Peyer's patch (tissue), 4 donors: ENCODE data around the gene CCM2.

ENCODE experiments used
- CTCF ChIP-seq, 6 experiments: fragments of 450-650 bp in 4 of 6; fragments of 200-600 bp in 2 of 6; sonication (generic) in 1 of 6; IDR thresholded peaks; one replicate each; pipeline ENCODE4 v1.5.1; 2017 to 2019; ENCODE audit warnings: antibody characterized with exemption in 6 of 6, mild to moderate bottlenecking in 3 of 6, moderate library complexity in 1 of 6
- POLR2A ChIP-seq, 2 donors: fragments of 450-650 bp; IDR thresholded peaks; one replicate each; pipeline ENCODE4 v1.5.1; 2017; ENCODE audit warnings: antibody characterized with exemption in 2 of 2, mild to moderate bottlenecking in 2 of 2, moderate library complexity in 2 of 2

DNA sequence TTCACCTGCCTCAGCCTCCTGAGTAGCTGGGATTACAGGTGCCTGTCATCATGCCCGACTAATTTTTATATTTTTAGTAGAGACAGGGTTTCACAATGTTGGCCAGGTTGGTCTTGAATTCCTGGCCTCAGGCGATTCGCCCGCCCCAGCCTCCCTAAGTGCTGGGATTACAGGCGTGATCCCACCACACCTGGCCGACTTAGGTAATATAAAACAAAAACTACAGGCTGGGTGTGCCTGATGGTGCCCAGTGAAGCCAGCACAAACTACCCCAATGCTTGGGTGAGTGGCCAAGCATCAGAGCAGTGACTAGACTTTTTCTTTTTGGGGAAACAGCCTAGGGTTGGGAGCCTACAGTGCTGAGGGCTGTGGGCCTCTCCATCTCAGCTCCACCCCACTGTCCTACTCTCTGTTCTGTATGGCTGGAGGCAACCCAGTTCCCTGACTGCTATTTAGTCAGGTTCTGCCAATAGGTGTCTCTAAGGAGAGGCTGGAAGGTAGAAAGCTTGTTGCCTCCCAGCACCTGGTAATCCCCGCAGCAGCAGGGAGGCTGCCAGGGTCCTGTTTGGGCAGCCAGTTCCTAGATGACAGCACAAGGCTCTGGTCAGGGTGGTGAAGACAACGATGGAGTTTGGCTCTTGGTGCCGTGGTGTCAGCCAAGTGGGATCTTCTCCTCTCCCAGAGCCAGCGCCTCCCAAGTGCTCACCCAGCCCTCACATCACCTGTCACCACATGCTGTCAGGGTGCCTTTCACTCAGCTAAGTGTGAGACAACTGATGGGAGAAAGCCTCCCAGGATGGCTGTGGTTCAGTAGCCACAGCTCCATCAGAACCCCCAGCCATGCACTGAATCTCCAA is 99.2 kb downstream of the CCM2 start:
- TF ChIP-seq CTCF (IDR thresholded peaks at IDR 0.05) (no peak), POLR2A (IDR thresholded peaks at IDR 0.05) (no peak)
